Left forelimb (tissue), 1 donor: ENCODE data around the gene C3orf18.

ENCODE experiments used
- DNase-seq: peaks from one replicate; pipeline ENCODE4 v3.0.0-alpha.2; 2018; ENCODE audit warnings: low spot score

C3orf18 gene

DNA sequence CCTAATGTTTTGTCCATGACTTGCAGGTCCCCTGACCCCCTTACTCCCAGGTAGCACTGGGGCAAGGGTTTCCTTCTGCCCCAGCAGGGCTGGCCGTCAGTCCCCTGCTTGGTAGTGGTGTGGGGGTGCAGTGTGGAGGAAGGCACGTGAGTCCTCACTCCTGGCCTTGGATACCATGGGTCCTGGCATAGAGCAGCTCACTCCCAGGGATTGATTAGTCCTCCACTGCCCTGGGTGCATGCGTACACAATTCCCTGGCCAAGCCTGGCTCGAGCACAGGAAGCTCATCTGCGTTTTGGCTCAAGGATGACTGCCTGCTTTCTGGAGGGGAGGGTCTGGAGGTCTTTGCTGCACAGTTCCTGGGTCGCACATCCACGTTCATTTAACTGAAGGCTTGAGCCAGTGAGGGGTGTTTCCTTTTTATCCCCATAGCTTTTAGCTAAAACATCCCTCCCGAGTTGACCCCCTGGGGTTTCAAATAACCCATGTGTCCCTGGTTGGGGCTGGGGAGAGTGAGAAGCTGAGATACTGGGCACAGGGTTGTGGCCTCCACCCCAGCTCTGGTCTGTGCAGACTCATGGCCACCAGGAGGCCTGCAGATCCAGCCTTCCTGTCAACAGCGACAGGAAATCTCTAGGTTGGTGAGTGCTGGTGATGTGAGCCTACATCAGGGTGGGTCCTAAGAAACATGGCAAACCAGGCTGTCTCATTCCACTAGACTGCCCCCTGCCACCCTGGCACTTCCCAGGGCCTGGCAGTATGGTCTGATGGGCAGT is 13.3 kb upstream of the C3orf18 start:
- DNase-seq: no peak

DNA sequence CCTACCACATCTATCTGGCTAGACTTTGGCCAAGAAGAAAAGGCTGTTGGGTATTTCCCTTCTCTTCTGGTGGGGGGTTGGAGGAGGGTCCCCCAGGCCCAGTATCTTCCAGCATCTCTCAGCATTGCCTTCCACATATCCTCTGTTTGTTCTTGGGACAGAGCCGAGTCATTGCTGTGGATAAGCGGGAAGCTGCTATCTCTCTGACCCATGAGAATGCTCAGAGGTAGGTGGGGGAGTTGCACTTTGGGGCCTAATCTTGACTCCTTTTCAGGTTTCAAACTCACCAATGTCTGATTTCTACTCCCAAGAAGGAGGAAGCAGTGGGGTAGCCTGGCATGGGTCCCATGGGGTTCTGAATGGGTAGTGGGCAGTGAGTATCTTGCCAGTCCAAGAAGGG is 9.8 kb upstream of the C3orf18 start:
- no peak for DNase-seq

- DNase-seq: no peak
Measured at GRCh38 chr3:50575372-50575771, 7.8 kb upstream of the C3orf18 start.

- DNase-seq: no peak
Measured at GRCh38 chr3:50574444-50574831, 6.9 kb upstream of the C3orf18 start.

DNA sequence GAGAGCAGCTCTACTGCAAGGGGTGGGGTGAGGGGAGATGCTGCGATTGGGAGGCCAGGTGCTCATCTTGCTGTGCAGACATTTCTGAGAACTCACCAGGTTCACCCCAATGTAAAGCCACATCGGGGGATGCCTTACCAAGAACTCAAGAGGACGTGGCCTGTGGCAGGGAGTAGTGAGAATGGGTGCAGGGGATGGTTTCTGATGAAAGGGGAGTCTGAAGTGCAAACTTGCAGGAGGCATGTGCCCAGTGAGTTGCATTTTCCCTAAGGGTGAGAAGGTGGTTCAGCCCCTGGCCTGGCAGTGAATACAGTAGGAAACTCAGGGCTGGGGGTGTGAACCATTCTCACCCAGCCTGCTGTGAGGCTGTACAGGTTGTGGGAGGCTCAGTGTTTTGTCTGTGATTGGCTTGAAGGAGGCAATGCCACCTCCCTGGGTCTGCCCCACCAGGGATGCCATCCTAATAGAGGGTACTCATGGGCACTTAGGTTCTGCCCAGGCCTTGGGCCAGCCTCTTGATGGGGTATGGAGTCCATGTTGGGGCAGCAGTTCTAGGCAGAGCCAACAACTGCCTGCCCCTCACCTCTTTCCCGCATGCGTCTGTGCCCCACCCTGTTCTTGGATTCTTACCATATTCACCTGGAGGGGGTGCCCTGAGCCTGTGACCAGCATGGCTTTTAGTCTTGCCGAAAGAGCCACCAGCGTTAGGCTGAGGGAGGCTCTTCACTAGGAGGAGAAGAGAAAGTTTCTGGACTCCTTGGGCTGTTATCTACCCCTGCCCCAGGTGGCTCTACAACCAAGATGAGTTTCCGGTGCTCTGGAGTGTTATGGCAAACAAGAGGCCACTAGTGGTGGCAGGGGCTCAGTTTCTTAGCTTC is 6.3 kb upstream of the C3orf18 start:
- DNase-seq: no peak

DNA sequence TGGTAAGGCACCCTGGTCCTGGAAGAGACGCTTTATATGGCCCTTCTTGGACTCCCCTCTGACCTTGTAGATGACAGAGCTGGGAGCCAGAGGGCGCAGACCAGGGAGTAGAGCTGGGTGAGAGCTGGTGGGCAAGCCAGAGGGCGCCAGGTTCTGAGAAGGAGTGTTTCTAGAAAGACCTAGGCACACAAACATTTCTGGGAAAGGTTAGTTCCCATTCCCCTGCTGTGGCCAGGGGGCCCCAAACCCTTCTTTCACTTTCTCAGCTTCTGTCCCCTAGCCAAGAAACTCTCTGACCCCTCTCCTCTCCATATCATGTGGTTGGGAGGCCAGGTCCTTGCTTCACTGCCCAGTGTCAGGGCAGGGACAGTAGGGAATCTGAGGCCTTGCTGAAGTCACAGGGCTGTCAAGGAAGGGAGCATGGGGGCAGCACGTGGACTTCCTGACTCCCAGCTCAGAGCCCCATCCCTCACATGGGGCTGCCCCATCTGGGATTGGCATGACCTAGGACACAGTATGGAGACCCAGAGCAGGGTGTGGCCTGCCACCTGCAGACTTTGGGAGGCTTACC is 5.3 kb upstream of the C3orf18 start:
- DNase-seq: no peak

DNA sequence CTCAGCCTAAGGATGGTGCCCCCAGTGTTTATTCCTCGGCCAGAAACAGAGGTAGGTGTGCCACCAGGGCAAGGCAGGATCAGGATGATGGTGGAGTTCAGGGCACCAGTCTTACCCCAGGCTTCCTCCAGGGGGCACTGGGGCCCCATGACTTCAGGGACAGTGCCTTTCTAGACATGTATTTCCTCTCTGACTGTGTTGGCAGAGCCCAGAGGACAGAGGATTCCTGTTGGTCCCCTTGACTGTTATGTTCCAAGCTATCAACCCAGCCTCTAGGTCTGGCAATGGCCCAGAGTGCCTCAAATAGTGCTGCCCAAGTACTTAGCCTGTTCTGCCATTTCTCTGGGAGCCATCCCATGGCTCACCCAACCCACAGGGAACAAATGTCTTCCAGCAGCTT is 4.6 kb upstream of the C3orf18 start:
- peak; percentile 77 for DNase-seq

DNA sequence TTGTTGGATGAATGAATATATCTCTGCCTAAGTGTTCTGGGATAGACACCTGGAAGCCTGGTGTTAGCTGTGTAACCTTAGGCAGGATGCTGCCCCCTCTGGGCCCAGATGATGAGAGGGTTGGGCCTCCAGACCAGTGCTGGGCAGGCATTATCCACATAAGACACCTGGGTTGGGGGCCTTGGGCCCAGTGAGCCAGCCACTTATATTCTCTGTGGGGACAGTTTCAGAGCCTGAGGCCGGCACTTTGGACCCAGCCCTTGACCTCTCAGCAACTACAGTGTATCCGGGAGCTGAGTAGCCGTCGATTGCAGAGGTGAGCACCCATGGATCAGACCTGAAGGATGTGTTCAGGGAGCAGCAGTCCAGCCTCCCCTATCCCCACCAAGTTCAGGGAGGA is 3.9 kb upstream of the C3orf18 start:
- DNase-seq: no peak

DNA sequence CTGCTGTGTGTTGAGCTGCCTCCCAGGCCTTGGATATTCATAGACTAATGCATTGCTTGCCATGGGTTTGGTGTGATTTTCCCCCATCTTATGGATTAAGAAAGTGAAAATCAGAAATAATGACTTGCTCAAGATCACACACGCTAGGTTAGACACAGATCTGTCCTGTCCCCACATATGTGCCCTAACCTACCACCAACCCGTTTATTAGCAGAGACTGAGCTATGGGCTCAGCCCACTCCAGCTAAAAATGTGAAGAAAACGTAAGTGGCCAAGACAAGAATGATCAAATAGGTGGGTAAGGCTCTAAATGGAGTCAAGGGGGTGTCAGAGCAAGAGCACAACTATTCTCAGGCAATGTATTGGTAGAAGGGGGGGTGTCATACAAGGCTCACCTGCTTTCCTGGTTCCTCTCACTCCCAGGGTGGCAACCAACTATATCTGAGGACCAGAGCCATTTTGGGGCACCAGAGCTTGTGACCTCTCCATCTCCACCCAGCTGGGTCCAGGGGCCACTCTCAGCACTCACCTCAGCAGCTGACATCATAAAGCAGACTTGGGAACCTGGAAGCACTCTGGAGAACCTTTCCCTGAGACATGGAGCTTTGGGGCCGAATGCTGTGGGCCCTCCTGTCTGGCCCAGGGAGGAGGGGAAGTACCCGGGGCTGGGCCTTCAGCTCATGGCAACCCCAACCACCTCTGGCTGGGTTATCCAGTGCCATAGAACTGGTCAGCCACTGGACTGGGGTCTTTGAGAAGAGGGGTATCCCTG is 3.1 kb upstream of the C3orf18 start:
- DNase-seq: no peak

GRCh38 chr3:50568947-50569749 is 1.6 kb upstream of the C3orf18 start, which contains the start of gene HEMK1:
Gene HEMK1 (plus strand): TSS chr3:50569522. CDS start chr3:50571105, 1,583 bp downstream.
- DNase-seq: peak; percentile 98

GRCh38 chr3:50567011-50567385 is 549 bp downstream of the C3orf18 start:
- no peak for DNase-seq

GRCh38 chr3:50564321-50564720 is 3.2 kb downstream of the C3orf18 start:
- DNase-seq: no peak

- DNase-seq: no peak
Measured at GRCh38 chr3:50563867-50564266, 3.7 kb downstream of the C3orf18 start.

GRCh38 chr3:50562861-50563260 is 4.7 kb downstream of the C3orf18 start:
- no peak for DNase-seq

GRCh38 chr3:50559702-50560101 is 7.8 kb downstream of the C3orf18 start:
- no peak for DNase-seq

DNA sequence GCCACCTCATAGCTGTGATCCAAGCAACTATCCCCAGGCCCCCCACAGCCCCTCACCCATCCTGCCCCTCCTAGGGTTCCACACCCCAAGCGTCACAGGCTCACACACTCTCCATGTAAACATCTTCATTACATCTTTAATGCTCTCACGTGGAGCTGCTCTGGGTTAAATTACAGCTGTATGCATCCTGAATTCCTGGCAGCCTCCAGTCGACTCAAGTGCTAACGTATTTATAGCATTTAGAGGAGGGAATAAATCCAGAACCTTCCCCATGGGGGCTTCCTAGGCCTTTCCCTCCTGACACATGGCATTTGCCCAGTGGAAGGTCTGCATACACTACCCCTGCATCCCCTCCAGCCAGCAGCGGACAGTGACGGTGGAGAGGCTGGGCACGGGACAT is 9.6 kb downstream of the C3orf18 start:
- DNase-seq: no peak

- no peak for DNase-seq
Measured at GRCh38 chr3:50557106-50557505, 10.4 kb downstream of the C3orf18 start.

GRCh38 chr3:50554553-50554952 is 13.0 kb downstream of the C3orf18 start:
- DNase-seq: no peak

DNA sequence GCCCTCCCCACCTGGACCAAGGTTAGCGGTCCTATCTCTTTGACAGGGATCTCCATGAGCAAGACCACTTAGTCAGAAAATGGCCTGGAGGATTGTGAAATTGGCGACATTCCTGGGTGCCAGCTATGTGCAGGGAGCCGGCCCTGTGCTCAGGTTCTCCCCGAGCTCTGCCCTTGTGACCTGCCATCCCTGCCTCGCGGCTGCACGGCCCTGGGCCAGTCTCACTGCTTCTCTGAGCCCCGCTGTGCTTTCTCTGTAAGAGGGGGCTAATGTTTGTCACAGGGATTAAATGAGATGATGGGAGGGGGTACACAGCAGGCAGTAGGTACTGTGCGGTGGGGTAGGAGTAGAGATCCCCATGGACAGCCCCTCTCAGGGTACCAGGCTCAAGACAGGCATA is 14.9 kb downstream of the C3orf18 start:
- DNase-seq: no peak

DNA sequence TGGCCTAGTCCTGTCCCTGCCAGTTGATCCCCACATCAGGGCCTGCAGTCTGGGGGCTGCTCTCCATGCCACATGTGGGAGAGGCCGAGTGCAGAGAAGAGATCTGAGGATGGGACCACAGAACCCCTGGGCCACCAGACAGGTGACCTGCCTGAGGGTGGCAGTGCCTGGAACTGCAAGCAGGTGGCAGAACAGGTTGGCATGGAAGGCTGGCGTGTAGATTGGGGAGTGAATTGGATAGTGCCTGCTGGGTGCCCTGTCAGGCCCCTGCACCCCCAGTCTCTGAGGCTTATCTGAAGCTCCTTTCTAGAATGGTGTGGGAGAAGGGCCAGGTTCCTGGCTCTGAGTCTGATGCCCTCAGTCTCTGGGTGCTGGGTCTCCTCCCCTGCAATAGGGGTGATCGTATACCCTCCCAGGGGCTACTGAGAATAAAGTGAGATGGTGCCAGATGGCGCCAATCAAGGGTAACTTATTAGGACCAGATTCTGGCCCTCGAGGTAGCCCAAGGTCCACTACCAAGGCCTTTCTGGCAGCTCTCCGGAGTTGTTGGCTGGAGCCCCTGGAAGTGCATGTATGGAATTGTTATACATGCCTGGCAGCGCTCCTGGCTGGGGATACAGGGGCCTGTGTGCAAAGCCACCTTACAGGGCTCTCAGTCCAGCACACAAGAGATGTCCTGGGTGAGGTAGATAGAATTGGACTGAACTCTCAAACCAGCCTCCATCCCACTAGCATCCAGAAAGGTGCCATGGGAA is 15.7 kb downstream of the C3orf18 start:
- no peak for DNase-seq
